ENCODE results near the gene FKBP7. TPM values are rescaled to one million over a fixed set of nuclear protein-coding genes. Genes with fewer than 3 reads are reported as not detected.

Gene FKBP7
- total and polyA plus RNA-seq, 2 of the 8 experiments (the other 6 are each of a cell fraction or from before 2014, with no cell fraction given) = 3.6 to 7.0 TPM

DNA sequence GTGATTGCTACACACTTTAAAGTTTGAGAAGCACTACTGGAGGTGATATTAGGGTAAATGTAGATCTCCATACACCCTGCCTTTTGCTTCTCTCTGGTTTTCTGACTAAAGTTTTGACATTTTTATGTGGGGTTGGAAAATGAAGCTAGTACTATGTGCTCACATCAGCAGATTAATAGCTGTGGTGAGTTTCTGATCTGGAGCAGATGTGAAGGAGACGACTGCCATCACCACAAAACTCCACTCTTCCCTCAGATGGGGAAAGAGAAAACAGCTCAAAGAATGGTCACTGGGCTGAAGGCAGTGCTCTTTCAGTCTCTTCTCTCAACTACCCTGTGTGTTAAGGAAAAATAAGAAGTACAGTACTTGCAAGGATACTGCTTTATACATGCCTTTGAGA lies 39.1 kb upstream of the FKBP7 start (continued):
- TF ChIP-seq, protein P1, sequence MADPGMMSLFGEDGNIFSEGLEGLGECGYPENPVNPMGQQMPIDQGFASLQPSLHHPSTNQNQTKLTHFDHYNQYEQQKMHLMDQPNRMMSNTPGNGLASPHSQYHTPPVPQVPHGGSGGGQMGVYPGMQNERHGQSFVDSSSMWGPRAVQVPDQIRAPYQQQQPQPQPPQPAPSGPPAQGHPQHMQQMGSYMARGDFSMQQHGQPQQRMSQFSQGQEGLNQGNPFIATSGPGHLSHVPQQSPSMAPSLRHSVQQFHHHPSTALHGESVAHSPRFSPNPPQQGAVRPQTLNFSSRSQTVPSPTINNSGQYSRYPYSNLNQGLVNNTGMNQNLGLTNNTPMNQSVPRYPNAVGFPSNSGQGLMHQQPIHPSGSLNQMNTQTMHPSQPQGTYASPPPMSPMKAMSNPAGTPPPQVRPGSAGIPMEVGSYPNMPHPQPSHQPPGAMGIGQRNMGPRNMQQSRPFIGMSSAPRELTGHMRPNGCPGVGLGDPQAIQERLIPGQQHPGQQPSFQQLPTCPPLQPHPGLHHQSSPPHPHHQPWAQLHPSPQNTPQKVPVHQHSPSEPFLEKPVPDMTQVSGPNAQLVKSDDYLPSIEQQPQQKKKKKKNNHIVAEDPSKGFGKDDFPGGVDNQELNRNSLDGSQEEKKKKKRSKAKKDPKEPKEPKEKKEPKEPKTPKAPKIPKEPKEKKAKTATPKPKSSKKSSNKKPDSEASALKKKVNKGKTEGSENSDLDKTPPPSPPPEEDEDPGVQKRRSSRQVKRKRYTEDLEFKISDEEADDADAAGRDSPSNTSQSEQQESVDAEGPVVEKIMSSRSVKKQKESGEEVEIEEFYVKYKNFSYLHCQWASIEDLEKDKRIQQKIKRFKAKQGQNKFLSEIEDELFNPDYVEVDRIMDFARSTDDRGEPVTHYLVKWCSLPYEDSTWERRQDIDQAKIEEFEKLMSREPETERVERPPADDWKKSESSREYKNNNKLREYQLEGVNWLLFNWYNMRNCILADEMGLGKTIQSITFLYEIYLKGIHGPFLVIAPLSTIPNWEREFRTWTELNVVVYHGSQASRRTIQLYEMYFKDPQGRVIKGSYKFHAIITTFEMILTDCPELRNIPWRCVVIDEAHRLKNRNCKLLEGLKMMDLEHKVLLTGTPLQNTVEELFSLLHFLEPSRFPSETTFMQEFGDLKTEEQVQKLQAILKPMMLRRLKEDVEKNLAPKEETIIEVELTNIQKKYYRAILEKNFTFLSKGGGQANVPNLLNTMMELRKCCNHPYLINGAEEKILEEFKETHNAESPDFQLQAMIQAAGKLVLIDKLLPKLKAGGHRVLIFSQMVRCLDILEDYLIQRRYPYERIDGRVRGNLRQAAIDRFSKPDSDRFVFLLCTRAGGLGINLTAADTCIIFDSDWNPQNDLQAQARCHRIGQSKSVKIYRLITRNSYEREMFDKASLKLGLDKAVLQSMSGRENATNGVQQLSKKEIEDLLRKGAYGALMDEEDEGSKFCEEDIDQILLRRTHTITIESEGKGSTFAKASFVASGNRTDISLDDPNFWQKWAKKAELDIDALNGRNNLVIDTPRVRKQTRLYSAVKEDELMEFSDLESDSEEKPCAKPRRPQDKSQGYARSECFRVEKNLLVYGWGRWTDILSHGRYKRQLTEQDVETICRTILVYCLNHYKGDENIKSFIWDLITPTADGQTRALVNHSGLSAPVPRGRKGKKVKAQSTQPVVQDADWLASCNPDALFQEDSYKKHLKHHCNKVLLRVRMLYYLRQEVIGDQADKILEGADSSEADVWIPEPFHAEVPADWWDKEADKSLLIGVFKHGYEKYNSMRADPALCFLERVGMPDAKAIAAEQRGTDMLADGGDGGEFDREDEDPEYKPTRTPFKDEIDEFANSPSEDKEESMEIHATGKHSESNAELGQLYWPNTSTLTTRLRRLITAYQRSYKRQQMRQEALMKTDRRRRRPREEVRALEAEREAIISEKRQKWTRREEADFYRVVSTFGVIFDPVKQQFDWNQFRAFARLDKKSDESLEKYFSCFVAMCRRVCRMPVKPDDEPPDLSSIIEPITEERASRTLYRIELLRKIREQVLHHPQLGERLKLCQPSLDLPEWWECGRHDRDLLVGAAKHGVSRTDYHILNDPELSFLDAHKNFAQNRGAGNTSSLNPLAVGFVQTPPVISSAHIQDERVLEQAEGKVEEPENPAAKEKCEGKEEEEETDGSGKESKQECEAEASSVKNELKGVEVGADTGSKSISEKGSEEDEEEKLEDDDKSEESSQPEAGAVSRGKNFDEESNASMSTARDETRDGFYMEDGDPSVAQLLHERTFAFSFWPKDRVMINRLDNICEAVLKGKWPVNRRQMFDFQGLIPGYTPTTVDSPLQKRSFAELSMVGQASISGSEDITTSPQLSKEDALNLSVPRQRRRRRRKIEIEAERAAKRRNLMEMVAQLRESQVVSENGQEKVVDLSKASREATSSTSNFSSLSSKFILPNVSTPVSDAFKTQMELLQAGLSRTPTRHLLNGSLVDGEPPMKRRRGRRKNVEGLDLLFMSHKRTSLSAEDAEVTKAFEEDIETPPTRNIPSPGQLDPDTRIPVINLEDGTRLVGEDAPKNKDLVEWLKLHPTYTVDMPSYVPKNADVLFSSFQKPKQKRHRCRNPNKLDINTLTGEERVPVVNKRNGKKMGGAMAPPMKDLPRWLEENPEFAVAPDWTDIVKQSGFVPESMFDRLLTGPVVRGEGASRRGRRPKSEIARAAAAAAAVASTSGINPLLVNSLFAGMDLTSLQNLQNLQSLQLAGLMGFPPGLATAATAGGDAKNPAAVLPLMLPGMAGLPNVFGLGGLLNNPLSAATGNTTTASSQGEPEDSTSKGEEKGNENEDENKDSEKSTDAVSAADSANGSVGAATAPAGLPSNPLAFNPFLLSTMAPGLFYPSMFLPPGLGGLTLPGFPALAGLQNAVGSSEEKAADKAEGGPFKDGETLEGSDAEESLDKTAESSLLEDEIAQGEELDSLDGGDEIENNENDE (IDR thresholded peaks at IDR 0.05; ENCODE audit: insufficient replicate concordance, low read length) = no peak
- TF ChIP-seq BCL11A (IDR thresholded peaks at IDR 0.05; ENCODE audit: low read depth in 2 of 2, low read length in 2 of 2) = no peak
- TF ChIP-seq KDM5A (IDR thresholded peaks at IDR 0.05; ENCODE audit: low read length) = no peak
- TF ChIP-seq YY1 (IDR thresholded peaks at IDR 0.05; ENCODE audit: low read depth, low read length) = no peak

All from H1 (cell line).